DOHH2 (cell line): Measurements from ENCODE around the gene ADM5.

Experiments used
- H3F3A ChIP-seq: fragments of 200-600 bp; sonication (generic), shearing (Covaris generic); 2 replicates; pipeline ENCODE4 v1.6.0; 2016; ENCODE audit warnings: antibody characterized with exemption, mild to moderate bottlenecking; ENCODE audit not compliant: control insufficient read depth, insufficient read depth
- H3K27ac ChIP-seq: fragments of 200-600 bp; sonication (generic); 2 replicates; pipeline ENCODE4 v1.5.1; 2014; ENCODE audit warnings: low read depth, mild to moderate bottlenecking, low read length, moderate library complexity
- H3K27me3 ChIP-seq: fragments of 200-600 bp; sonication (generic); 2 replicates; pipeline ENCODE4 v1.6.1; 2014; ENCODE audit warnings: mild to moderate bottlenecking, low read length, mixed read lengths; ENCODE audit not compliant: control insufficient read depth
- H3K36me3 ChIP-seq: fragments of 200-600 bp; sonication (generic); 2 replicates; pipeline ENCODE4 v1.6.1; 2014; ENCODE audit warnings: mild to moderate bottlenecking, low read length, moderate library complexity, mixed read lengths; ENCODE audit not compliant: control insufficient read depth
- H3K4me1 ChIP-seq: fragments of 200-600 bp; sonication (generic); 2 replicates; pipeline ENCODE4 v1.6.1; 2014; ENCODE audit warnings: mild to moderate bottlenecking, low read length, mixed read lengths; ENCODE audit not compliant: control insufficient read depth
- H3K4me2 ChIP-seq: fragments of 200-600 bp; sonication (generic); 2 replicates; pipeline ENCODE4 v1.6.0; 2014; ENCODE audit warnings: mild to moderate bottlenecking, low read length, moderate library complexity
- H3K4me3 ChIP-seq: fragments of 200-600 bp; sonication (generic); 2 replicates; pipeline ENCODE4 v1.5.1; 2014; ENCODE audit warnings: mild to moderate bottlenecking, low read length, mixed read lengths
- H3K79me2 ChIP-seq: fragments of 200-600 bp; sonication (generic); 2 replicates; pipeline ENCODE4 v1.6.1; 2014; ENCODE audit warnings: mild to moderate bottlenecking, low read length, mixed read lengths; ENCODE audit not compliant: control insufficient read depth
- H3K9me2 ChIP-seq: fragments of 200-600 bp; sonication (generic); replicated peaks from 2 replicates; pipeline ENCODE4 v1.6.1; 2014; ENCODE audit warnings: mild to moderate bottlenecking, low read length, mixed read lengths; ENCODE audit not compliant: control insufficient read depth
- H3K9me3 ChIP-seq: fragments of 200-600 bp; sonication (generic); 2 replicates; pipeline ENCODE4 v1.6.1; 2014; ENCODE audit warnings: antibody characterized with exemption, low read length, mixed read lengths; ENCODE audit not compliant: control insufficient read depth, insufficient read depth
- H4K20me1 ChIP-seq: fragments of 200-600 bp; sonication (generic); 2 replicates; pipeline ENCODE4 v1.6.0; 2014; ENCODE audit warnings: low read depth, mild to moderate bottlenecking, antibody characterized with exemption, low read length, moderate library complexity; ENCODE audit not compliant: control insufficient read depth, insufficient read depth
- CTCF ChIP-seq: fragments of 200-600 bp; sonication (generic); IDR thresholded peaks from one replicate; pipeline ENCODE4 v1.5.1; 2014; ENCODE audit warnings: antibody characterized with exemption, mild to moderate bottlenecking, low read depth, low read length; ENCODE audit not compliant: poor library complexity, severe bottlenecking
- EZH2phosphoT487 ChIP-seq: fragments of 200-600 bp; sonication (generic); IDR thresholded peaks from 2 replicates; pipeline ENCODE4 v1.6.1; 2017; ENCODE audit warnings: borderline replicate concordance, mild to moderate bottlenecking, antibody characterized with exemption, low read length, moderate library complexity, mixed read lengths

ADM5 gene

GRCh38 chr19:49667473-49667872 lies 21.9 kb upstream of the ADM5 start:
- Histone ChIP-seq H4K20me1 (peaks cover 4% of the 10 kb centered on the region), H3K79me2 (peaks cover 57% of the 10 kb centered on the region)

GRCh38 chr19:49669516-49669915 lies 19.9 kb upstream of the ADM5 start:
- Histone ChIP-seq H3K36me3 (peaks cover 51% of the 10 kb centered on the region), H3K27ac (no peak overlapping the region), H3K9me3 (no peaks in the 10 kb centered on the region), H3K9me2 (no peaks in the 10 kb centered on the region), H3K4me3 (no peak overlapping the region), H3F3A (peaks cover 18% of the 10 kb centered on the region), H3K79me2 (peaks cover 36% of the 10 kb centered on the region), H4K20me1 (no peaks in the 10 kb centered on the region), H3K4me1 (peaks cover 47% of the 10 kb centered on the region), H3K27me3 (no peaks in the 10 kb centered on the region), H3K4me2 (no peak overlapping the region)
- no peak for TF ChIP-seq EZH2phosphoT487
- no peak for TF ChIP-seq CTCF

More at GRCh38 chr19:49667473-49667872, 21.9 kb upstream of the ADM5 start:
- peaks cover 3% of the 10 kb centered on the region for H3F3A ChIP-seq
- H3K36me3 ChIP-seq: peaks cover 55% of the 10 kb centered on the region
- no peaks in the 10 kb centered on the region for H3K9me2 ChIP-seq
- TF ChIP-seq CTCF (no peak), EZH2phosphoT487 (no peak)
- peak overlapping the region; percentile 83 for H3K4me2 ChIP-seq
- peak overlapping the region; percentile 82 for H3K4me3 ChIP-seq
- H3K27me3 ChIP-seq: no peaks in the 10 kb centered on the region
- no peaks in the 10 kb centered on the region for H3K9me3 ChIP-seq
- H3K4me1 ChIP-seq: peaks cover 38% of the 10 kb centered on the region
- no peak overlapping the region for H3K27ac ChIP-seq

- Histone ChIP-seq H3K36me3 (peaks cover 44% of the 10 kb centered on the region), H3K27ac (peak overlapping the region; percentile 96), H3K9me3 (no peaks in the 10 kb centered on the region), H3K4me2 (peak overlapping the region; percentile 74), H3K9me2 (no peaks in the 10 kb centered on the region), H3K79me2 (peaks cover 14% of the 10 kb centered on the region), H4K20me1 (no peaks in the 10 kb centered on the region), H3K4me3 (peak overlapping the region; percentile 65), H3K27me3 (no peaks in the 10 kb centered on the region), H3F3A (peaks cover 25% of the 10 kb centered on the region), H3K4me1 (peaks cover 47% of the 10 kb centered on the region)
- peak; percentile 98 for TF ChIP-seq CTCF
- no peak for TF ChIP-seq EZH2phosphoT487
Observed at GRCh38 chr19:49672131-49672919, 17.1 kb upstream of the ADM5 start.
